Subcutaneous abdominal adipose tissue (tissue), 5 donors: ENCODE measurements around the gene AP5Z1.

Source experiments
- H3K27ac ChIP-seq: one replicate; pipeline ENCODE4 v1.7.0; 2013; ENCODE audit warnings: low read depth, mild to moderate bottlenecking, inconsistent platforms, low read length, moderate library complexity
- H3K27me3 ChIP-seq, 5 donors: one replicate each; pipeline ENCODE4 v1.7.0; 2013; ENCODE audit warnings: low read length in 5 of 5, inconsistent platforms in 1 of 5; ENCODE audit not compliant: control insufficient read depth in 5 of 5, insufficient read depth in 4 of 5
- H3K36me3 ChIP-seq, 5 donors: one replicate each; pipeline ENCODE4 v1.7.0; 2013; ENCODE audit warnings: low read length in 5 of 5; ENCODE audit not compliant: control insufficient read depth in 5 of 5, insufficient read depth in 5 of 5
- H3K4me1 ChIP-seq, 5 donors: one replicate each; pipeline ENCODE4 v1.7.0; 2013; ENCODE audit warnings: low read length in 5 of 5, mild to moderate bottlenecking in 3 of 5, moderate library complexity in 1 of 5; ENCODE audit not compliant: control insufficient read depth in 5 of 5, insufficient read depth in 5 of 5
- H3K4me3 ChIP-seq, 5 donors: one replicate each; pipeline ENCODE4 v1.7.0; 2013; ENCODE audit warnings: low read length in 5 of 5, low read depth in 1 of 5
- H3K9ac ChIP-seq, 5 donors: one replicate each; pipeline ENCODE4 v1.7.0; 2013; ENCODE audit warnings: low read length in 5 of 5, mild to moderate bottlenecking in 4 of 5, moderate library complexity in 3 of 5
- H3K9me3 ChIP-seq, 5 donors: one replicate each; pipeline ENCODE4 v1.7.0; 2013; ENCODE audit warnings: low read length in 5 of 5; ENCODE audit not compliant: control insufficient read depth in 5 of 5
- donor health status: healthy.
- donor health status: healthy.
- donor health status: healthy.
- donor health status: healthy.
- donor health status: healthy.

The AP5Z1 gene

DNA sequence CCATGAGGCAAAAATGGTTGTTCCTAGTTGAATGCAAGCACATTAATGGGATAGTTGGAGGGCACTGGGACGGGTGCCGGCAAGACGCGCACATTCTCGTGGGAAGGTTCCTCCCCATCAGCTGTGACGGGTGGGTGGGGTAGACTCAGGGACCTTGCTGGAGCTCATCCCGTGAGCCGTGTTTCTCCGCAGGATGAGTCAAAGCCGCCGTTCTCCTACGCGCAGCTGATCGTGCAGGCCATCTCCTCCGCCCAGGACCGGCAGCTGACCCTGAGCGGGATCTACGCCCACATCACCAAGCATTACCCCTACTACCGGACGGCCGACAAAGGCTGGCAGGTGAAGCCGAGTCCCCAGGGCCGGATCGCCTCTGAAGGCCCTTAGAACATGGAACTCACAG, 20.4 kb upstream of the AP5Z1 start:
- Histone ChIP-seq H3K27ac (no peak overlapping the region), H3K9me3 (no peaks in the 10 kb centered on the region), H3K4me3 (no peak overlapping the region), H3K27me3 (no peaks in the 10 kb centered on the region), H3K9ac (no peak overlapping the region), H3K4me1 (peaks cover 0 to 7% (median 0%) of the 10 kb centered on the region in 5 donors), H3K36me3 (peaks cover 0 to 68% (median 55%) of the 10 kb centered on the region in 5 donors)

DNA sequence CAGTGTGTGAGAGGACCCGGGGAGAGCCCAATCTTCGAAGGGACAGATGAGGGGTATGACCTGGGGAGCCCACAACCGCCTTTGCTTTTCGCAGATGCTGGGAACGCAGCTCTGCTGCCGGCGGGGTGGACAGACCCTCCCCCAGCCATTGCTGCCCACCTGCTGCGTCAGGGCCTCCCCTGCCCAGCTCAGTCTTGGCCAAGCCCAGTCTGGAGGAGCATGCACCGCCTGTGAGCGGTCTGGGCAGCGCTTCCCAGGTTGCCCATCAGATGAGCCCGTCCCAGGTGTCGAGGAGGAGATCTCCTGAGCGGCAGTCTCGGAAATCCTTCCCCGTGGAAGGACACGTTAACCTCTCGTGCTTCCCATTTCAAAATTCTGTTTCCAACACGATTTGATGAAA, 17.3 kb upstream of the AP5Z1 start:
- no peaks in the 10 kb centered on the region for H3K27me3 ChIP-seq
- H3K4me1 ChIP-seq, result peaks cover 0 to 7% (median 2%) of the 10 kb centered on the region in 5 donors
- peaks cover 0 to 84% (median 81%) of the 10 kb centered on the region in 5 donors for H3K36me3 ChIP-seq
- no peak overlapping the region for H3K27ac ChIP-seq
- H3K9ac ChIP-seq, result no peak overlapping the region
- H3K9me3 ChIP-seq, result no peaks in the 10 kb centered on the region
- H3K4me3 ChIP-seq, result no peak overlapping the region

DNA sequence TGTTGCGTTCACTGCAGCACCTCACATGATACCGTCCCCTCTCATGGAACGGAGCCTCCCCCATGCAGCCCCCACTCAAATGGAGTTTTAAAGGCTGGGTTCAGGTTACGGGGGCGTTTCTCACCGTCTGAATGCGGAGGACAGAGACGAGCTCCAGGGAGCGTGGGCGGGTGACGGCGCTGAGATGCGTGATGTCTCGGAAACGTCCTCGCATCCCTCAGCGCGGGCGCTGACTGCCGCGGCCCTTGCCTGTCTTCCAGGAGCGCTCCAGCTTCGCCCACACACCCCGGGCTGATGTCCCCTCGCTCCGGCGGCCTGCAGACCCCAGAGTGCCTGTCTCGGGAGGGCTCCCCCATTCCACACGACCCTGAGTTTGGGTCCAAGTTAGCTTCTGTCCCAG, 16.6 kb upstream of the AP5Z1 start:
- no peak overlapping the region for H3K27ac ChIP-seq
- peaks cover 0 to 2% (median under 1%) of the 10 kb centered on the region in 5 donors for H3K4me1 ChIP-seq
- no peak overlapping the region for H3K9ac ChIP-seq
- no peaks in the 10 kb centered on the region for H3K9me3 ChIP-seq
- no peak overlapping the region for H3K4me3 ChIP-seq
- no peaks in the 10 kb centered on the region for H3K27me3 ChIP-seq
- H3K36me3 ChIP-seq, result peaks cover 0 to 91% (median 88%) of the 10 kb centered on the region in 5 donors

DNA sequence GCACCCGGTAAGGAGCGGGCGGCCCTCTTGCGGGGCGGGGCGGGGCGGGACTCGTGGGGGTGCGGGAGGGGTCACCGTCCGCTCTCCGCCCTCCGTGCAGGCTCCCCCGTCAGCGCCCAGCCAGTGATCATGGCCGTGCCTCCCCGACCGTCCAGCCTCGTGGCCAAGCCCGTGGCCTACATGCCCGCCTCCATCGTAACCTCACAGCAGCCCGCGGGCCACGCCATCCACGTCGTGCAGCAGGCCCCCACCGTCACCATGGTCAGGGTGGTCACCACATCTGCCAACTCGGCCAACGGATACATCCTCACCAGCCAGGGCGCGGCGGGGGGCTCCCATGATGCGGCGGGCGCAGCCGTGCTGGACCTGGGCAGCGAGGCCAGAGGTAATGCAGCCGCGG, 16.2 kb upstream of the AP5Z1 start:
- peaks cover 0 to 2% (median 0%) of the 10 kb centered on the region in 5 donors for H3K4me1 ChIP-seq
- H3K36me3 ChIP-seq, result peaks cover 0 to 95% (median 92%) of the 10 kb centered on the region in 5 donors
- no peak overlapping the region for H3K9ac ChIP-seq
- no peaks in the 10 kb centered on the region for H3K27me3 ChIP-seq
- no peaks in the 10 kb centered on the region for H3K9me3 ChIP-seq
- no peak overlapping the region for H3K27ac ChIP-seq
- H3K4me3 ChIP-seq, result no peak overlapping the region

DNA sequence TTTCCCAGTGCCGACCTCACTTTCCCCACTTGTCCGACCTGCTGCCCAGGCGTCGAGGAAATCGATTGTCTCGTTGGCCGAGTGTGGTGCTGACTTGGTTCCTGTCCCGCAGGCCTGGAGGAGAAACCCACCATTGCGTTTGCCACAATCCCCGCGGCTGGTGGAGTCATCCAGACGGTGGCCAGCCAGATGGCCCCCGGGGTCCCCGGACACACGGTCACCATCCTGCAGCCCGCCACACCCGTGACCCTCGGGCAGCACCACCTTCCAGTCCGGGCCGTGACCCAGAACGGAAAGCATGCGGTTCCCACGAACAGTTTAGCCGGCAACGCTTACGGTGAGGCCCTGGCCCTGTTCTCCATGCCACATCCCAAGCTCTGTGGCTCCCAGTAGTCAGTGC, 14.5 kb upstream of the AP5Z1 start:
- Histone ChIP-seq H3K27me3 (no peaks in the 10 kb centered on the region), H3K36me3 (peaks cover 0 to 94% (median 85%) of the 10 kb centered on the region in 5 donors), H3K4me1 (peaks cover 0 to 5% (median 0%) of the 10 kb centered on the region in 5 donors), H3K9ac (no peak overlapping the region), H3K4me3 (no peak overlapping the region), H3K27ac (no peak overlapping the region), H3K9me3 (no peaks in the 10 kb centered on the region)

DNA sequence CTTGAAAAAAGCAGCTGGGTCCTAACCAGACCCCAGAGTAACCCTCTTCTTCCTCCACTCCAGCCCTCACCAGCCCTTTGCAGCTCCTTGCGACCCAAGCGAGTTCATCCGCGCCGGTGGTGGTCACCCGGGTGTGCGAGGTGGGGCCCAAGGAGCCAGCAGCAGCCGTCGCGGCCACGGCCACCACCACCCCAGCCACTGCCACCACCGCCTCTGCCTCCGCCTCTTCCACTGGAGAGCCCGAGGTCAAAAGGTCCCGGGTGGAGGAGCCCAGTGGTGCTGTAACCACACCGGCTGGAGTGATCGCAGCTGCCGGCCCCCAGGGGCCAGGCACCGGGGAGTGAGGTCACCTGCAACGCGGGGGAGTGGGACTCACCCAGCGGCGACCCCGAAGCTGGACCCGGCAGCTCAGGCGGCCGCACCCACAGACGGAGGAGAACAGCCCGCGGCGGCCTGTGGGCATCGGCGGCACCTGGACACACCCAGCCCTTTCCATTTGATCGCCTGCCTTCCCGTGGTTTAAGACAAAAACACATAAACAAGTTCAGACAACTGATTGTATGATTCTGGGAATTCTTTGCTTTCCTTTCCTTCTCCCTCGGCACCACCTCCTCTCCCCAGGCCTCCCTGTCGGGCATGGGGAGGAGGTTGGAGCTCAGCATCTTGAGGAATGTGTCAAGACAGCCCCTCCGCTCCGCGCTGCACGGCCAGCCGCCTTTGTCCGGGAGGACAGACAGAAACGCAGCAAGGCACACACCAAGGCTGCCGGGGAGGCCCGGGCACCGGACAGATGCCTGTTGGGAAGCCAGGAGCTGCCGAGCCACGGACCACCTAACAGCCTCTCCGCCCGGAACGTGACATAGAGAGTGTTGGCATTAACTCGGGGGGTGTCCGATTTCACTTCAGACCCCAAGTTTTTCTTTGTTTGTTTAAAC, 13.0 kb upstream of the AP5Z1 start:
- H3K9ac ChIP-seq, result no peak overlapping the region
- H3K36me3 ChIP-seq, result peaks cover 0 to 89% (median 71%) of the 10 kb centered on the region in 5 donors
- H3K27ac ChIP-seq, result no peak overlapping the region
- no peak overlapping the region for H3K4me3 ChIP-seq
- H3K27me3 ChIP-seq, result no peaks in the 10 kb centered on the region
- H3K9me3 ChIP-seq, result no peaks in the 10 kb centered on the region
- peaks cover 0 to 5% (median 0%) of the 10 kb centered on the region in 5 donors for H3K4me1 ChIP-seq

DNA sequence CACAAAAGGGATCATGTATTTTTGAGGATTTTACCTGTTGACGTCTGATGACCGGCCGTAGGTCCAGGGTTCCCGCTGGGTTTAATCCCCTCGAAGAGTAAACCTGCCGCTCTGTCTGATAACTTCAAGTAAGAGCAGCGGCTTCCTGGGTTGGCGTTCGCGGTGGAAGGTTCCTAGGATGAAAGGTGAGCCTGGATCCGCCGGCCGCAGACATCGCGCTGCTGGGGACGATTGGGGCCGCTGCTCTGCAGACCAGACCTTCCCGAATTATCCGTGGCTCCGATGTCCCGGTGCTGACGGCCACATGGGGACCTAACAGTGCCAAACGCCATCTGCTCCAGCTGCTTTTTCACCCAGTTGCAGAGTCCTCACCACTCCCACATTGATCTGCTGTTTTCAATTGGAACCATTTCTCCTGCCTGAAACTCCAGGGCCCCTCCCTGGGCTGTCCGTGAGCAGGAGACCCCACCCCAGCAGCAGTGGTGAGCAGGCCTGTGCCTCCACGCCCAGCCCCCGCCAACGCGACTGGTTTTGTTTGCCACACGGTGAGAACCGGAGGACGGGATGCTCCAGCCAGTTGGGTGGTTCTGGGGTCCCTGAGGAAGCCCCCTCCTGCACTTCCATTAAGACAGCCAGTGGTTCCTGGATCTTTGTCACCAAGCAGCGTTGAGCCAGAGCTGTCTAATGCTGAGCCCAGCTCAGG, 12.2 kb upstream of the AP5Z1 start:
- H3K9ac ChIP-seq, result no peak overlapping the region
- H3K27me3 ChIP-seq, result no peaks in the 10 kb centered on the region
- H3K4me1 ChIP-seq, result peaks cover 0 to 5% (median 0%) of the 10 kb centered on the region in 5 donors
- H3K27ac ChIP-seq, result no peak overlapping the region
- H3K9me3 ChIP-seq, result no peaks in the 10 kb centered on the region
- H3K36me3 ChIP-seq, result peaks cover 0 to 84% (median 63%) of the 10 kb centered on the region in 5 donors
- no peak overlapping the region for H3K4me3 ChIP-seq

DNA sequence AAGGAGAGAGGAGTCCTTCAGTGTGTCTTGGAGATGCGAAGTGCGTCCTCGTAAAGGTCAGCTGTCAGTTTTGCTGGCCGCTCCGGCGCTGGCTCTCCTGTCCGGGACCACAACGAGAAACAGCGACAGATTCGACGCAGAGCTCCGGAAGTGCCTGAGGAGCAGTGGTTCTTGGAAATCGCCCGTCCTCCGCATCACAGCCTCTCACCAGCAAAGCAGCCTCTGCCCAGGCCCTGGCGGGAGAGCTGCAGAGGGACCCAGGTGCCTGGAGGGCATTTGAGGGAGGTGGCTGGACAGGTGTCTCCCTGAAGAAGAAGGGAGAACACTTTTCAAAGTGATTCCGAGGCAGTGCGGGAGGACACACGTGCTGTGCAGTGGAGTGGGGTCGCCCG, 11.6 kb upstream of the AP5Z1 start:
- no peaks in the 10 kb centered on the region for H3K9me3 ChIP-seq
- no peak overlapping the region for H3K4me3 ChIP-seq
- no peaks in the 10 kb centered on the region for H3K27me3 ChIP-seq
- H3K9ac ChIP-seq, result no peak overlapping the region
- no peak overlapping the region for H3K27ac ChIP-seq
- H3K36me3 ChIP-seq, result peaks cover 0 to 78% (median 57%) of the 10 kb centered on the region in 5 donors
- peaks cover 0 to 5% (median 0%) of the 10 kb centered on the region in 5 donors for H3K4me1 ChIP-seq

DNA sequence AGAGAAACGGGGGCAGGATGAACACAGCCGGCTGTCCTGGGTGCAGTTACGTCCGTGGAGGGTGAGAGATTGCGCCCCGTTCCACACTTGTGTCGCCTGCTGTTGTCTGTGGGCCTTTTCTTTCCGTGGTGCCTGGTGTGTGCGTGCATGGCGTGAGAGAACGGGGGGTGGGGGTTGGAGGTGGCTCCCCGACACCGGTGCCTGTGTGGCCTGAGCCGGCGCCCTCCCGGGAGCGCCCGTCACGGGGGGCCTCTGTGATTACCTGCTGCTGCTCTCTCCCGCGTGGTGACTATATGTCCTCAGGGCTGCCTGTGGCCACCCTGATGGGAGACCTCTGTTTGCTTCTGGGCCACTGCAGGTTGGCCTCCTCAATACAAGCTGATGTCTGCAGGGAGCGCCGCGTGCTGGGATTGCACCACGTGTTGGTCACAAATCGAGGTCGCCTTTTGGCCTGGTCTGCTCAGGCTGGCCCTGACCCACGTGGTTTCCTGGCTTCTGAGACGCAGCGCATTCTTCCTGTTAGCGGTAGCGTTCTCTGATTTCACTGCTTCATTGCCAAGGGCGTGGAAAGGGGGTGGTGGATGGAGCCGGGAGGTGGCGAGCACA, 10.9 kb upstream of the AP5Z1 start:
- peaks cover 0 to 5% (median 0%) of the 10 kb centered on the region in 5 donors for H3K4me1 ChIP-seq
- H3K27me3 ChIP-seq, result no peaks in the 10 kb centered on the region
- no peaks in the 10 kb centered on the region for H3K9me3 ChIP-seq
- no peak overlapping the region for H3K9ac ChIP-seq
- no peak overlapping the region for H3K27ac ChIP-seq
- H3K4me3 ChIP-seq, result no peak overlapping the region
- peaks cover 0 to 71% (median 52%) of the 10 kb centered on the region in 5 donors for H3K36me3 ChIP-seq
